IPS-15b (cell line): ENCODE data around the gene IVD.
A peak's percentile ranks its signal among the peaks of the same experiment; 100 is the strongest.

Source experiments
- H3K27me3 ChIP-seq: one replicate; pipeline ENCODE4 v1.6.1; 2013; ENCODE audit warnings: low read length; ENCODE audit not compliant: control insufficient read depth, insufficient read depth
- H3K36me3 ChIP-seq: one replicate; pipeline ENCODE4 v1.6.1; 2013; ENCODE audit warnings: low read length; ENCODE audit not compliant: control insufficient read depth, insufficient read depth
- H3K4me1 ChIP-seq: one replicate; pipeline ENCODE4 v1.6.1; 2013; ENCODE audit warnings: mild to moderate bottlenecking, low read length; ENCODE audit not compliant: control insufficient read depth, insufficient read depth
- H3K4me3 ChIP-seq: one replicate; pipeline ENCODE4 v1.5.1; 2013; ENCODE audit warnings: low read depth, low read length
- H3K9ac ChIP-seq: one replicate; pipeline ENCODE4 v1.6.1; 2013; ENCODE audit warnings: low read depth, mild to moderate bottlenecking, low read length
- H3K9me3 ChIP-seq: one replicate; pipeline ENCODE4 v1.6.1; 2013; ENCODE audit warnings: mild to moderate bottlenecking, low read length; ENCODE audit not compliant: control insufficient read depth, insufficient read depth

The IVD gene

DNA sequence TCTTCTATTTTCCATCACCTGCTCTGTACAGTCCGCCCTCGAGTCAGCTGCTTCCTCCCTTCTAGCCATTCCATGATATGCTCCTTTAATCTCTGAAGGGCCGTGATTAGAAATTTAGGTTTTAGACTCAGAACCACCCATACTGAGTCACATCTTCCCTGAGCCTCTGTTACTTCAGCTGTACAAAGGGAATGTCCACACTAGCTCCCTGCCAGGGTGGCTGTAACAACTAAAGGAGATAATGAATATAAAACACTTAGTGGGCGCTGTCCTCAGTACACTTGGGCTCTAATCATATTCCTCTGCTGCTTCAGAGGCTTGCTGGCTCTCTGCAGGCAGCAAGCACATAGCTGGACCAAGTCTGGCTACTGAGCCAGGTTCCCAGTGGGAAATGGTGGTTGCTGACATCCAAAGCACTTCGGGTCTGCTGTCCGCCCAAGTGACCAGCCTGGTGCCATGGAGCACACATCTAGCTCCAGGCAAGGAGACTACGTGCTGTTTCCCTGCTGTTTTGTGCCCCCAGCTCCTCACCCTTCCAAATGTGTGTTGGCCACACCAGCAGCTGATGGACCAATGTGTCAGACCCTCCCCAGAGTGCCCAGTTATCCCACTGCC lies 64.3 kb downstream of the IVD start:
- peaks cover 23% of the 10 kb centered on the region for H3K36me3 ChIP-seq
- peak overlapping the region; percentile 60 for H3K9ac ChIP-seq
- peaks cover 5% of the 10 kb centered on the region for H3K27me3 ChIP-seq
- H3K4me3 ChIP-seq, result peak overlapping the region; percentile 64
- no peaks in the 10 kb centered on the region for H3K9me3 ChIP-seq
- peaks cover 11% of the 10 kb centered on the region for H3K4me1 ChIP-seq

GRCh38 chr15:40470423-40471104 lies 65.0 kb downstream of the IVD start, which contains the start of gene CHST14:
TSS of gene CHST14 (plus strand) at chr15:40470984. CDS start at chr15:40471214, 230 bp downstream.
- Histone ChIP-seq H3K9me3 (no peaks in the 10 kb centered on the region), H3K36me3 (peaks cover 16% of the 10 kb centered on the region), H3K4me1 (peaks cover 11% of the 10 kb centered on the region), H3K9ac (peak within 1 kb of the TSS; percentile 83), H3K4me3 (peak within 1 kb of the TSS; percentile 91), H3K27me3 (peaks cover 5% of the 10 kb centered on the region)
